ENCODE data around the gene ASPHD2. TPM values are rescaled to one million over a fixed set of nuclear protein-coding genes. Genes with fewer than 3 reads are reported as not detected.

The ASPHD2 gene
- total and polyA plus RNA-seq, 10 donors, result 2.1 to 8.0 (median 5.1) TPM

Small RNA genes within 50 kb of the gene (small RNA-seq; reads per million reads assigned to genes)
- gene RNA5SP495, result 0 to 0.15 (median 0.13) reads per million in 4 donors

Other genes with a start within 250 kb of the ASPHD2 start
- gene HPS4, start 54.5 kb downstream of the ASPHD2 start, total RNA-seq, result 10 to 100 TPM; 34.0 to 56.6 (median 41.8) TPM
- 10 to 100 TPM; 15.2 to 23.9 (median 18.8) TPM for gene HPS4, start 54.5 kb downstream of the ASPHD2 start, polyA plus RNA-seq
- gene SRRD, start 54.6 kb downstream of the ASPHD2 start, total RNA-seq, result 10 to 100 TPM; 16.4 to 21.1 (median 19.2) TPM
- gene SRRD, start 54.6 kb downstream of the ASPHD2 start, polyA plus RNA-seq, result 10 to 100 TPM in 2 of 3 donors, 1 to 10 TPM in 1; 9.9 to 13.9 (median 12.6) TPM
- gene TFIP11, start 83.2 kb downstream of the ASPHD2 start, total RNA-seq, result 10 to 100 TPM; 30.5 to 46.3 (median 42.2) TPM
- gene TFIP11, start 83.2 kb downstream of the ASPHD2 start, polyA plus RNA-seq, result 10 to 100 TPM; 21.5 to 32.1 (median 27.3) TPM
- 100 to 1,000 TPM in 2 of 7 donors, 10 to 100 TPM in 5; 43.5 to 119 (median 63.2) TPM for gene TPST2, start 160.9 kb downstream of the ASPHD2 start, total RNA-seq
- gene TPST2, start 160.9 kb downstream of the ASPHD2 start, polyA plus RNA-seq, result 10 to 100 TPM; 14.6 to 22.2 (median 16.6) TPM
- gene CRYBB1, start 188.8 kb downstream of the ASPHD2 start, total RNA-seq, result 1 to 10 TPM in 6 of 7 donors, under 1 TPM in 1; 0.34 to 2.9 (median 2.1) TPM
- gene CRYBB1, start 188.8 kb downstream of the ASPHD2 start, polyA plus RNA-seq, result 1 to 10 TPM in 2 of 3 donors, under 1 TPM in 1; 0.98 to 1.9 (median 1.3) TPM
- gene CRYBA4, start 192.7 kb downstream of the ASPHD2 start, total RNA-seq, result not detected
- under 1 TPM; 0.20 to 0.24 (median 0.22) TPM for gene CRYBA4, start 192.7 kb downstream of the ASPHD2 start, polyA plus RNA-seq
- gene MIAT, start 228.3 kb downstream of the ASPHD2 start, total RNA-seq, result 10 to 100 TPM; 16.0 to 62.4 (median 24.8) TPM
- gene MIAT, start 228.3 kb downstream of the ASPHD2 start, polyA plus RNA-seq, result 1 to 10 TPM in 2 of 3 donors, under 1 TPM in 1; 0.77 to 3.2 (median 1.7) TPM